GM10248 (cell line): ENCODE measurements around the gene WDR18.

Source experiments
- CTCF ChIA-PET: fragments of 300-600 bp; sonication (Branson Sonifier 250); formaldehyde crosslinking; extraction: SDS; loops from one replicate; lab custom pipeline; 2021; ENCODE audit warnings: antibody characterized with exemption; lab: Yijun Ruan, JAX
- POLR2A ChIA-PET: fragments of 350-650 bp; sonication (Branson Sonifier 250); formaldehyde crosslinking; extraction: SDS; loops from one replicate; lab custom pipeline; 2020; ENCODE audit warnings: antibody characterized with exemption; lab: Yijun Ruan, JAX
- DNase-seq: peaks from one replicate; pipeline ENCODE4 v3.0.0; 2012; ENCODE audit errors: extremely low spot score
- CTCF ChIP-seq: IDR thresholded peaks from 2 replicates; pipeline ENCODE4 v1.5.1; 2012; ENCODE audit warnings: mild to moderate bottlenecking, low read depth; ENCODE audit errors: extremely low read depth, missing control alignments, control extremely low read depth

The WDR18 gene

GRCh38 chr19:947707-948539, 36.2 kb upstream of the WDR18 start:
- CTCF ChIA-PET: interaction anchor here (1.1 to 2.5 kb wide), 5 partner anchors 10 to 34 kb away, joined by 3 to 10 read pairs (median 7); no protein-coding TSS in a partner anchor
- DNase-seq: peak; percentile 91
- POLR2A ChIA-PET: interaction anchor here (0.9 to 1.3 kb wide), 2 partner anchors 14 to 15 kb away, joined by 3 to 8 read pairs; no protein-coding TSS in a partner anchor
- no peak for TF ChIP-seq CTCF

GRCh38 chr19:948842-949496, 35.2 kb upstream of the WDR18 start:
- CTCF ChIA-PET: interaction anchor here (1.0 to 1.7 kb wide), 3 partner anchors 9 to 34 kb away, joined by 3 to 7 read pairs (median 4); no protein-coding TSS in a partner anchor
- DNase-seq: no peak
- POLR2A ChIA-PET: interaction anchor here (0.7 to 1.3 kb wide), 3 partner anchors 16 to 74 kb away, joined by 5 to 8 read pairs (median 8); partner anchors contain the start of gene WDR18
- no peak for TF ChIP-seq CTCF

GRCh38 chr19:950352-951066, 33.6 kb upstream of the WDR18 start:
- ChIA-PET CTCF (no interaction called here), POLR2A (no interaction called here)
- DNase-seq: no peak
- no peak for TF ChIP-seq CTCF

- TF ChIP-seq CTCF: no peak
- ChIA-PET CTCF (interaction anchor here (0.9 to 1.7 kb wide), 2 partner anchors 29 kb away, joined by 3 to 6 read pairs; no protein-coding TSS in a partner anchor), POLR2A (no interaction called here)
- no peak for DNase-seq
Observed at GRCh38 chr19:952049-952679, 32.0 kb upstream of the WDR18 start.

- ChIA-PET CTCF (interaction anchor here (0.9 to 1.7 kb wide), 2 partner anchors 29 to 30 kb away, joined by 3 to 6 read pairs; no protein-coding TSS in a partner anchor), POLR2A (no interaction called here)
- TF ChIP-seq CTCF: no peak
- DNase-seq: no peak
Observed at GRCh38 chr19:952680-953444, 31.3 kb upstream of the WDR18 start.
